GM18507 (cell line): ENCODE measurements around the gene MAP3K5.
A peak's percentile ranks its signal among the peaks of the same experiment; 100 is the strongest.
"Not testable (repeated sequence)": the region's sequence is repeated elsewhere in the genome, so short reads cannot be mapped to it uniquely, and the experiment has no call there.

ENCODE experiments used
- DNase-seq: peaks from one replicate; pipeline ENCODE4 v3.0.0; 2011; ENCODE audit warnings: low read depth; ENCODE audit not compliant: insufficient read length; ENCODE audit errors: extremely low spot score
- FAIRE-seq: peaks from 2 replicates; lab custom pipeline; 2011; peaks lifted over from hg19 to GRCh38; lab: Jason Lieb, UNC

MAP3K5 gene

DNA sequence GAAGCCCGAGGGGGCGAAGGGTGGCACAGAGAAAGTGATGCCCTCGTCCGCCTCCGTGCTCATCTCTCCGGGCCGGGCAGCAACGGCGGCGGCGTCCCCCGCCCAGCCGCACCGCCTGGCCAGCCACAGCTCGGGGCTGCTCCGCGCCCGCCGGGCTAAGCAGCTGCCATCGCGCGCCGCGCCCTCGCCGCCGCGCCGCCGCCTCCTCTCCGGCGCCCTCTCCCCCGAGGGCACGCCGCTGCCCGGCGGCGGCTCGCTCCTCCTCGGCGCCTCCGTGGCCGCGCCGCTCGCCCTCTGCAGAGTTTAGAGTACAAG is 225 bp downstream of the MAP3K5 start:
- FAIRE-seq (no peak), DNase-seq (no peak)

GRCh38 chr6:136791296-136792094 is 782 bp downstream of the MAP3K5 start:
- DNase-seq, result no peak
- peak; percentile 93 for FAIRE-seq

GRCh38 chr6:136790411-136791295 is 1.6 kb downstream of the MAP3K5 start:
- DNase-seq (no peak), FAIRE-seq (no peak)

DNA sequence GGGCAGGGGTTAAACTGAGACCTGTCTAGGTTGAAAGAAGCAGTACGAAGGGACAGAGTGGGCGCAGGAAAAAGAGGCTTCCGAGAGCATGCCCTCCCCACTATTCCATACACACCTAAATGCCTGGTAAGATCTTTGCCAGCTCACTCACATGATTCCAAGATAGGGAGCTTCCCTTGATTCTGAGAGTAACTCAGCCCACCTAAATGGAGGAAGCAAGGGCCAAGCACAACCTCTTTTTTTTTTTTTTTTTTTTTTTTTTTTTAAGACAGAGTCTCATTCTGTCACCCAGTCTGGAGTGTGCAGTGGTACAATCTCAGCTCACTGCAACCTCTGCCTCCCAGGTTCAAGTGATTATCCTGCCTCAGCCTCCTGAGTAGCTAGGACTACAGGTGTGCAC is 2.8 kb downstream of the MAP3K5 start:
- not testable (repeated sequence) for FAIRE-seq, DNase-seq

DNA sequence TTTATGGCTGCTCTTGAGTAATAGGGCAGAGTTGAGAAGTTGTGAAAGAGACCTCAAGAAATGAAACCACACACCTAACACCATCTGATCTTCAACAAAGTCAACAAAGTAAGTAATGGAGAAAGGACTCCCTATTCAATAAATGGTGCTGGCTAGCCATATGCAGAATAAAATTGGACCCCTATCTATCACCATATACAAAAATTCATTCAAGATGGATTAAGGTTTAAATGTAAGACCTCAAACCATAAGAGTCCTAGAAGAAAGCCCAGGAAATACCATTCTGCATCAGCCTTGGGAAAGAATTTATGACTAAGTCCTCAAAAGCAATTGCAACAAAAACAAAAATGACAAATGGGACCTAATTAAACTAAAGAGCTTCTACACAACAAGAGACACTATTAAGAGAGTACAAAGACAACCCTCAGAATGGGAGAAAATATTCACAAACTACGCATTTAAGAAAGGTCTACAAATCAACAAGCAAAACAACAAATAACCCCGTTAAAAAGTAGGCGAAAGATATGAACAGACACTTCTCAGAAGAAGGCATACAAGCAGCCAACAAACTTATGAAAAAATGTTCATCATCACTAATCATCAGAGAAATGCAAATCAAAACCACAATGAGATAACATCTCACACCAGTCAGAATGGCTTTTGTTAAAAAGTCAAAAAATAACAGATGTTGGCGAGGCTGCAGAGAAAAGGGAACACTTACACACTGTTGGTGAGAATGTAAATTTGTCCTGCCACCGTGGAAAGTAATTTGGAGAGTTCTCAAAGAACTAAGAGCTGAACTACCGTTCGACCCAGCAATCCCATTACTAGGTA is 4.0 kb downstream of the MAP3K5 start:
- FAIRE-seq (peak; percentile 85), DNase-seq (no peak)

GRCh38 chr6:136787726-136788068 is 4.6 kb downstream of the MAP3K5 start:
- FAIRE-seq (no peak), DNase-seq (no peak)

DNA sequence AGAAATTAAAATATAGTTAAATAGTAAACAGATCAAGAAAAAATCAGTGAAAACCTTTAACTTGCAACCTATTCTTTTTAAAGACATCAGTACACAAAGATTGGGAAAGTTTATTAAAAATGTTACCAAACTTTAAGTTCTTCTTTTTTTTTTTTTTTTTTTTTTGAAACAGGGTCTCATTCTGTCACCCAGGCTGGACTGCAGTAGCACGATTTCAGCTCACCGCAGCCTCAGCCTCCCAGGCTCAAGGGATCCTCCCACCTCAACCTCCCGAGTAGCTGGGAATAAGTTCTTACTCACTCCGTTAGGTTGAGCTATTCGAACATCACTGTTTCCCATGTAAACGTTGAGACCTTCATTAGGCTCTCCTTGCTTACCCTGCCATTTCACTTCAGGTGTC is 5.6 kb downstream of the MAP3K5 start:
- FAIRE-seq (no peak), DNase-seq (no peak)

- DNase-seq (no peak), FAIRE-seq (peak; percentile 90)
Measured at GRCh38 chr6:136784910-136785746, 7.1 kb downstream of the MAP3K5 start.

GRCh38 chr6:136784271-136784664 is 8.0 kb downstream of the MAP3K5 start:
- FAIRE-seq (no peak), DNase-seq (no peak)

GRCh38 chr6:136783495-136784270 is 8.6 kb downstream of the MAP3K5 start:
- FAIRE-seq, result peak; percentile 95

DNA sequence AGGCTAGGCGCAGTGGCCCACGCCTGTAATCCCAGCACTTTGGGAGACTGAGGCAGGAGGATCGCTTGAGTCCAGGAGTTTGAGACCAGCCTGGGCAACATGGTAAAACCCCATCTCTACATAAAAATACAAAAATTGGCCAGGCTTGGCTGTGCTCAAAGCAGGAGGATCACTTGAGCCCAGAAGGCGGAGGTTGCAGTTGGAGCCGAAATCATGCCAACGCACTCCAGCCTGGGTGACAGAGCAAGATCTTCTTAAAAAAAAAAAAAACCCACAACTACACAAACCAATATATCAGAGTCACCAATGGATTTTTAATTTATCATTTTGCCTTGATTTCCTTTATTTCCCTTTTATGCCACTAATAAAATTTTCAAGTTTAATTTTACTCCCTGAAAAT is 9.3 kb downstream of the MAP3K5 start:
- no peak for DNase-seq
- no peak for FAIRE-seq

More at GRCh38 chr6:136783495-136784270, 8.6 kb downstream of the MAP3K5 start:
- DNase-seq, result no peak

DNA sequence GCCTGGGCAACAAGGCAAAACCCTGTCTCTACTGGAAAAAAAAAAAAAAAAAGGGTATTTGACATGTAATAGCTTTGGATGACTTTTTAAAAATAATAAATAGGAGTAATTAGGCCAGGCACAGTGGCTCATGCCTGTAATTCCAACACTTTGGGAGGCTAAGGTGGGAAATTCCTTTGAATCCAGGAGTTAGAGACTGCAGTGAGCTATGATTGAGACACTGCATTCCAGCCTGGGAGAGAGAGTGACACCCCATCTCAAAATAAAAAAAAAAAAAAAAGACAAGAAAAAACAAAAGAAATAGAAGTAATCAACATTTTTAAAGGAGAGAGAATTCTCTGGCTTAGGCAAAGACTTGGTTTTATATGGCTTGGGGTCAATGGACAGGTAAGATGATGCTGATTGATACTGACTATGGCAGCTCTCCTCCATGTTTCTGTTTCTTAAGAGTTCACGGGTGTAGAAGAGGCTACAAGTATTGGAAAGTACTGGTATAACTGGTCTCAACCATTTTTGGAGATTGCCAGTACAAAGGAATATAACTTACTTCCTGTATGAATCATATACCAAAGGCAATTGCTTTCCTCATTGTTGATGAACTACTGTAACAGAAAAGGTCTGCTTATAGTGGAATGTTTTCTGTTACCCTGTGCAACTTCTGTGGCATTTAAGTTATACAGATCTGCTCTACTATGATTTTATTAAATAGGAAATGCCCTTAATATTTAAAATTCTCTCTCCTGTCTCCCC is 10.1 kb downstream of the MAP3K5 start:
- no peak for DNase-seq
- FAIRE-seq, result no peak

DNA sequence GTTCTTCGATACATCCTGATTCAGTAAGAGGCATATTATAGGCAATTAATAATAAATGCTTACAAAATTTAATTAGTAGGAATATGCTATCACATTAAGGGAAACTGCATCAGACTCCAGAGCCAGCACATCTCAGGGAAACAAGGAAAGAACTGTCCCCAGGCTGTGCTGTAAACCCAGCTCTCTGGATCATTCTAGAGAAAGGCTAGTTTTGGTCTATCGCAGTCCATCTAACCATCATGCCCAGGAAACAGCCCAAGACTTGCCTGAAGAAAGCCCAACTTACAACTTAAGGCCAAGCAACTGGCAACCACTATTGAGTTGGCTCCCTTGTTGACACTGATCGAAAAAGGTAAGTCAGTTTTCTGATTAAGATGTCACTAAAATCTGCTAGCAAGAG is 11.3 kb downstream of the MAP3K5 start:
- DNase-seq (no peak), FAIRE-seq (no peak)

GRCh38 chr6:136779682-136780081 is 12.6 kb downstream of the MAP3K5 start:
- DNase-seq (no peak), FAIRE-seq (peak; percentile 38)

- FAIRE-seq, result no peak
Measured at GRCh38 chr6:136777651-136778050, 14.6 kb downstream of the MAP3K5 start.

DNA sequence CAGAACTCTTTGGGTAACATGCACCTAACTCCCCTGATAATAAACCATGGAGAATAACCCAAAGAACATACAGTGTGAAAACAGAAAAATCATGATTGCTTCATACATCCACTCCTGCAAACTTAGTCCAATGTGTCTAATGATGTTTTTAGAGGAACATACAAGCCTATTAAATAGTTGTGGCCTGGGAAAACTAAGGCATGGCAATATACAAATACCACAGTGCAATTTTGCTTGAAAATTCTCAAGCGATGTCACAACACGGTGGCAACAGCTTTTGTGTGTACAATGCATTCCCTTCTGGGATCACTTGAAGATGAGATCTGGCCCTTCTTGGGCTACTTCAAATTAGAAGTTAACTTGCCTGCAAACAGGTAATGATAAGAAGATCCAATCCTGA is 16.7 kb downstream of the MAP3K5 start:
- DNase-seq, result no peak
- FAIRE-seq, result no peak

More at GRCh38 chr6:136777651-136778050, 14.6 kb downstream of the MAP3K5 start:
- no peak for DNase-seq

DNA sequence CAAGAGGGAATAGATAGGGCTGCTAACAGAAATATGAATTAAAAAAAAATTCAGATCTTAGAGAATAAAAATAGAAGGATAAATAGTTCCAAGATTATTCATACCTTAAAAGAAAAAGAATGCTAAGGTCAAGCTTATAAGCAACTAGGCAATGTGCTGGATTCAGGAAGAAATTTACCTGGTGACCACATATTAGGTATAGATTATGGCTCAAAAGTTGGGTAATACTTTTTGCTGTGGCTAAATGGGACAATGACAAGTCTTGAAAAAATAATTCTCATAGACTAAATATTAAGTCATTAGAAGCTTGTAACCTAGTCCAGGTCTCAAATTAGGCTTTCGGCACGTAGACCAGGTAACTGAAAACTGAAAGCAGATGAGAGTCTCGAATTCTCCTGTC is 17.2 kb downstream of the MAP3K5 start:
- DNase-seq (no peak), FAIRE-seq (no peak)
